AG09309 (cell line): ENCODE measurements around the gene LINGO1.
A peak's percentile ranks its signal among the peaks of the same experiment; 100 is the strongest.

Experiments used
- DNase-seq: peaks from one replicate; pipeline ENCODE4 v3.0.0-alpha.2; 2010; ENCODE audit warnings: low read depth
- H3K4me3 ChIP-seq: 2 replicates; pipeline ENCODE4 v1.5.1; 2011; ENCODE audit warnings: mild to moderate bottlenecking, low read depth, low read length, moderate library complexity; ENCODE audit not compliant: control insufficient read depth
- CTCF ChIP-seq: IDR thresholded peaks from 2 replicates; pipeline ENCODE4 v1.5.1; 2011; ENCODE audit warnings: mild to moderate bottlenecking, low read depth, low read length, inconsistent platforms; ENCODE audit not compliant: insufficient read depth, control insufficient read depth; ENCODE audit errors: missing control alignments

The LINGO1 gene

GRCh38 chr15:77633134-77633912 is 611 bp upstream of the LINGO1 start:
- peak; percentile 100 for TF ChIP-seq CTCF
- peak; percentile 18 for DNase-seq
- H3K4me3 ChIP-seq: peak overlapping the region; percentile 44

GRCh38 chr15:77631745-77632533 is 773 bp downstream of the LINGO1 start:
- DNase-seq: no peak
- no peak overlapping the region; the same call in 1 of the 2 replicates for H3K4me3 ChIP-seq

GRCh38 chr15:77630956-77631744 is 1.6 kb downstream of the LINGO1 start:
- H3K4me3 ChIP-seq: no peak overlapping the region
- no peak for DNase-seq
- no peak for TF ChIP-seq CTCF

More at GRCh38 chr15:77631745-77632533, 773 bp downstream of the LINGO1 start:
- no peak for TF ChIP-seq CTCF

- no peak overlapping the region for H3K4me3 ChIP-seq
- TF ChIP-seq CTCF: no peak
- no peak for DNase-seq
Observed at GRCh38 chr15:77630056-77630455, 2.7 kb downstream of the LINGO1 start.

GRCh38 chr15:77629070-77630030 is 3.4 kb downstream of the LINGO1 start:
- H3K4me3 ChIP-seq: no peak overlapping the region
- no peak for DNase-seq
- no peak for TF ChIP-seq CTCF

GRCh38 chr15:77628010-77628409 is 4.7 kb downstream of the LINGO1 start:
- no peak overlapping the region for H3K4me3 ChIP-seq
- DNase-seq: no peak
- TF ChIP-seq CTCF: no peak
